ENCODE measurements around the gene TBX21.

- TF ChIP-seq CEBPB (IDR thresholded peaks at IDR 0.05; ENCODE audit: low read depth, low read length), result no peak
- no peak for TF ChIP-seq CTCF (conservative IDR thresholded peaks at IDR 0.05; ENCODE audit: low read depth, low read length)
- no peak for TF ChIP-seq POLR2A (IDR thresholded peaks at IDR 0.05; ENCODE audit: low read depth, low read length)
- no peak for TF ChIP-seq RFX5 (IDR thresholded peaks at IDR 0.05; ENCODE audit: low read depth, low read length)
- no peak for TF ChIP-seq RAD21 (IDR thresholded peaks at IDR 0.05; ENCODE audit: low read length)
- no peak for TF ChIP-seq NFE2L2 (IDR thresholded peaks at IDR 0.05; ENCODE audit: low read depth, low read length)
- no peak for TF ChIP-seq MAZ (IDR thresholded peaks at IDR 0.05; ENCODE audit: borderline replicate concordance, low read depth, low read length)
- TF ChIP-seq MXI1 (IDR thresholded peaks at IDR 0.05; ENCODE audit: borderline replicate concordance, low read depth, low read length), result no peak
- no peak for TF ChIP-seq FOS (IDR thresholded peaks at IDR 0.05; ENCODE audit: low read depth, low read length)
- TF ChIP-seq SMC3 (IDR thresholded peaks at IDR 0.05; ENCODE audit: low read depth, low read length), result no peak
- no peak for TF ChIP-seq USF2 (IDR thresholded peaks at IDR 0.05; ENCODE audit: low read depth, low read length)
These were observed 59.9 kb downstream of the TBX21 start for GRCh38 chr17:47792979-47793378.

Measured in IMR-90 (cell line).